K562 (cell line): ENCODE data around the gene RPL35. TPM values are rescaled to one million over a fixed set of nuclear protein-coding genes. Genes with fewer than 3 reads are reported as not detected.

Experiments
- ATAC-seq: fragments of 200-7000 bp; cut with Tn5 transposase; 3 replicates; pipeline ENCODE4 v1.9.1; 2020; ENCODE audit warnings: moderate library complexity
- Bru-seq: library from RNA; stranded (reverse); fragments of 400-500 nt; gene quantifications from one replicate; lab custom pipeline; 2021; lab: Mats Ljungman, UMichigan
- BruChase-seq, 2 experiments: library from RNA; stranded (reverse); fragments of 400-500 nt; gene quantifications; one replicate each; lab custom pipeline; 2021; lab: Mats Ljungman, UMichigan
- BruUV-seq: library from RNA; stranded (reverse); fragments of 400-500 nt; replicated peaks from 2 replicates; lab custom pipeline; 2021; lab: Mats Ljungman, UMichigan
- CTCF ChIA-PET: fragments of 300-600 bp; formaldehyde crosslinking; extraction: SDS; loops from one replicate; lab custom pipeline; 2021; ENCODE audit warnings: low intra/inter-chr PET ratio; lab: Yijun Ruan, JAX
- POLR2A ChIA-PET: fragments of 300-600, 350-650 bp; sonication (Branson Sonifier 250); formaldehyde crosslinking; extraction: SDS; loops from one replicate; lab custom pipeline; 2021; ENCODE audit warnings: antibody characterized with exemption, inconsistent platforms; lab: Yijun Ruan, JAX
- DNase-seq, 4 experiments: peaks; one replicate each; pipeline versions ENCODE4 v3.0.0 to v3.0.0-alpha.2; 2011 to 2018; ENCODE audit warnings: low spot score in 3 of 4, mixed read lengths in 3 of 4; ENCODE audit errors: extremely low read depth in 1 of 4
- FAIRE-seq: peaks from 2 replicates; lab custom pipeline; 2011; peaks lifted over from hg19 to GRCh38; lab: Jason Lieb, UNC
- H2AFZ ChIP-seq: 2 replicates; pipeline ENCODE4 v1.6.0; 2011; ENCODE audit warnings: low read depth, low read length, control low read depth, inconsistent platforms
- H3K27ac ChIP-seq: fragments of 200-600 bp; 3 replicates; pipeline ENCODE4 v1.8.0; 2011; ENCODE audit warnings: low read depth, mild to moderate bottlenecking, control low read depth, inconsistent platforms, low read length, moderate library complexity, mixed read lengths; ENCODE audit errors: extremely low read depth
- H3K27me3 ChIP-seq, 2 experiments: fragments of 300-600 bp in 1 of 2; 2 replicates in 1 of 2; 3 replicates in 1 of 2; pipeline versions ENCODE4 v1.6.0 to v1.8.0; 2011; ENCODE audit warnings: inconsistent platforms in 2 of 2, low read length in 2 of 2, mild to moderate bottlenecking in 1 of 2, mixed read lengths in 1 of 2, moderate library complexity in 1 of 2; ENCODE audit not compliant: control insufficient read depth in 2 of 2, insufficient read depth in 2 of 2
- H3K36me3 ChIP-seq: fragments of 300-600 bp; 3 replicates; pipeline ENCODE4 v1.8.0; 2011; ENCODE audit warnings: mild to moderate bottlenecking, low read length, inconsistent platforms; ENCODE audit not compliant: control insufficient read depth, insufficient read depth
- H3K4me1 ChIP-seq, 2 experiments: fragments of 200-600 bp in 1 of 2; replicated peaks in 1 of 2; 2 replicates in 1 of 2; 3 replicates in 1 of 2; pipeline versions ENCODE4 v1.5.1 to v1.8.0; 2011; ENCODE audit warnings: inconsistent platforms in 2 of 2, low read length in 2 of 2, mild to moderate bottlenecking in 1 of 2, mixed read lengths in 1 of 2, moderate library complexity in 1 of 2; ENCODE audit not compliant: control insufficient read depth in 2 of 2, insufficient read depth in 2 of 2
- H3K4me2 ChIP-seq: 2 replicates; pipeline ENCODE4 v1.6.1; 2011; ENCODE audit warnings: low read length, control low read depth, inconsistent platforms, mixed read lengths; ENCODE audit not compliant: insufficient read depth
- H3K4me3 ChIP-seq: fragments of 200-600 bp; sonication (generic), shearing (Covaris generic); 2 replicates; pipeline ENCODE4 v1.5.1; 2016; ENCODE audit warnings: control low read depth, inconsistent platforms
- H3K79me2 ChIP-seq: fragments of 200-600 bp; 3 replicates; pipeline ENCODE4 v1.8.0; 2011; ENCODE audit warnings: low read length, inconsistent platforms; ENCODE audit not compliant: control insufficient read depth, insufficient read depth
- H3K9ac ChIP-seq, 2 experiments: 2 replicates each; pipeline versions ENCODE4 v1.6.0 to v1.6.1; 2011; ENCODE audit warnings: low read depth in 2 of 2, low read length in 2 of 2, control low read depth in 1 of 2, inconsistent platforms in 1 of 2, mild to moderate bottlenecking in 1 of 2, mixed read lengths in 1 of 2; ENCODE audit not compliant: insufficient read depth in 1 of 2
- H3K9me1 ChIP-seq: one replicate; pipeline ENCODE4 v1.6.0; 2011; ENCODE audit warnings: inconsistent platforms, mild to moderate bottlenecking, low read length, moderate library complexity; ENCODE audit not compliant: control insufficient read depth, insufficient read depth
- H3K9me3 ChIP-seq: replicated peaks from 2 replicates; pipeline ENCODE4 v1.5.1; 2011; ENCODE audit warnings: low read depth, low read length, inconsistent platforms; ENCODE audit not compliant: control insufficient read depth, insufficient read depth
- H4K20me1 ChIP-seq: replicated peaks from 2 replicates; pipeline ENCODE4 v1.6.1; 2011; ENCODE audit warnings: low read length, inconsistent platforms, mixed read lengths; ENCODE audit not compliant: control insufficient read depth, insufficient read depth
- CREB3L1 ChIP-seq: fragments of 450-650 bp; IDR thresholded peaks from 2 replicates; pipeline ENCODE4 v1.6.1; 2014; ENCODE audit warnings: low read depth, mild to moderate bottlenecking, moderate library complexity, borderline replicate concordance
- DACH1 ChIP-seq: fragments of 450-650 bp; IDR thresholded peaks from 2 replicates; pipeline ENCODE4 v1.6.1; 2018; ENCODE audit not compliant: partially characterized antibody
- OTX1 ChIP-seq: fragments of 450-650 bp; formaldehyde crosslinking; IDR thresholded peaks from 2 replicates; pipeline ENCODE4 v1.4.0; 2022; ENCODE audit warnings: mild to moderate bottlenecking
- PRPF4 ChIP-seq: fragments of 200-400 bp; formaldehyde crosslinking; IDR thresholded peaks from one replicate; pipeline ENCODE4 v1.6.1; 2017; ENCODE audit warnings: low read length, low read depth, mild to moderate bottlenecking; ENCODE audit not compliant: insufficient read depth, poor library complexity, severe bottlenecking
- RFX7 ChIP-seq: fragments of 250-450 bp; sonication (Bioruptor Pico); IDR thresholded peaks from 2 replicates; pipeline ENCODE4 v1.5.1; 2021; ENCODE audit warnings: mild to moderate bottlenecking
- RNF2 ChIP-seq: sonication (generic); IDR thresholded peaks from 2 replicates; pipeline ENCODE4 v1.6.1; 2016
- SOX6 ChIP-seq: fragments of 450-650 bp; IDR thresholded peaks from 2 replicates; pipeline ENCODE4 v1.6.1; 2014; ENCODE audit warnings: mild to moderate bottlenecking
- TCF7 ChIP-seq: sonication (generic); IDR thresholded peaks from 2 replicates; pipeline ENCODE4 v1.6.1; 2016; ENCODE audit warnings: antibody characterized with exemption, borderline replicate concordance
- ZC3H4 ChIP-seq: sonication (generic); formaldehyde crosslinking; IDR thresholded peaks from 2 replicates; pipeline ENCODE4 v1.9.0; 2021; ENCODE audit warnings: missing genetic modification reagents, borderline replicate concordance
- ZFP91 ChIP-seq: sonication (generic); formaldehyde crosslinking; IDR thresholded peaks from 2 replicates; pipeline ENCODE4 v1.8.0; 2022; ENCODE audit warnings: mild to moderate bottlenecking, missing genetic modification reagents
- ZNF253 ChIP-seq: fragments of 250-450 bp; sonication (Bioruptor Pico); conservative IDR thresholded peaks from 2 replicates; pipeline ENCODE4 v1.6.1; 2021; ENCODE audit warnings: mild to moderate bottlenecking
- ZNF76 ChIP-seq: fragments of 250-450 bp; sonication (Bioruptor Pico); IDR thresholded peaks from 2 replicates; pipeline ENCODE4 v1.4.0; 2020; ENCODE audit warnings: mild to moderate bottlenecking, moderate library complexity, borderline replicate concordance
- WGBS: fragments of 100-300 bp; shearing (Covaris generic); methylation state at CpG from one replicate; pipeline ENCODE4 v1.1.6; 2016; ENCODE audit warnings: low coverage, mixed read lengths; ENCODE audit not compliant: insufficient coverage; ENCODE audit errors: missing lambda C conversion rate; 5-methylcytosine and 5-hydroxymethylcytosine counted together
- in situ Hi-C: fragments of 300-500 bp; cut with MboI; formaldehyde crosslinking; loops from 4 replicates; pipeline ENCODE4 v1.15.0; 2018; ENCODE audit warnings: inconsistent platforms, mixed read lengths
- intact Hi-C: fragments of 100-400 bp; cut with micrococcal nuclease; formaldehyde crosslinking; loops from 2 replicates; pipeline ENCODE4 v1.14.2; 2022
- long read RNA-seq, 3 experiments: library from polyadenylated mRNA in 2 of 3; library from RNA in 1 of 3; unstranded in 2 of 3; stranded (forward) in 1 of 3; transcript quantifications; one replicate each; pipeline ENCODE4 v2.0.0, GENCODE V29; 2019 to 2022
- polyA minus RNA-seq, 3 experiments: library from RNA; depleted of rRNA, polyadenylated mRNA; stranded (reverse); fragments of >200 nt; gene quantifications; 2 replicates each; pipeline ENCODE4 v1.2.3, GENCODE V29; 2011
- polyA plus RNA-seq, 8 experiments: library from polyadenylated mRNA; depleted of rRNA in 4 of 8; stranded (reverse) in 5 of 8; unstranded in 3 of 8; fragments of >200 nt; fragmentation: Nextera tagmentation in 2 of 8; fragmentation: Illumina TruSeq in 1 of 8; extraction: Ambion mirVana in 2 of 8; extraction: Trizol in 1 of 8; gene quantifications; 2 replicates each; pipeline versions ENCODE4 v1.2.1 to v1.2.3, GENCODE V29; 2011 to 2014; ENCODE audit warnings: inconsistent platforms in 1 of 8, missing spikeins in 1 of 8
- total RNA-seq, 7 experiments: library from RNA; depleted of rRNA in 6 of 7; stranded (reverse); fragments of >200 nt in 6 of 7; fragmentation: Illumina TruSeq in 2 of 7; extraction: Trizol in 2 of 7; gene quantifications; 2 replicates each; pipeline versions ENCODE4 v1.2.1 to v1.2.3, GENCODE V29; 2011 to 2021; ENCODE audit warnings: low replicate concordance in 1 of 7

The RPL35 gene
- 82.3 and 233 TPM in 2 replicates for total RNA-seq (2011; cell fraction: chromatin; rRNA removed; ENCODE audit: low replicate concordance)
- total RNA-seq (2011; cell fraction: nucleolus; rRNA removed), result 710 and 759 TPM in 2 replicates
- total RNA-seq (2011; cell fraction: nucleoplasm; rRNA removed), result 556 and 654 TPM in 2 replicates
- total RNA-seq (2014; rRNA removed) (3,379 and 5,070 TPM in 2 replicates), total RNA-seq (2014; rRNA removed; fragmentation: Illumina TruSeq; extraction: Trizol) (1,284 and 1,755 TPM in 2 replicates), total RNA-seq (2015; rRNA removed; fragmentation: Illumina TruSeq; extraction: Trizol) (3,383 and 3,546 TPM in 2 replicates), total RNA-seq (2021) (2,106 and 2,300 TPM in 2 replicates), polyA plus RNA-seq (2011; rRNA removed) (2,343 and 2,530 TPM in 2 replicates), polyA plus RNA-seq (2014; fragmentation: Illumina TruSeq; extraction: Trizol) (3,405 and 3,414 TPM in 2 replicates), polyA plus RNA-seq (2014; fragmentation: Nextera tagmentation; extraction: Ambion mirVana) (1,000 to 10,000 TPM; 4,709 to 5,101 TPM), polyA plus RNA-seq (2014; rRNA removed) (4,604 and 5,028 TPM in 2 replicates), polyA minus RNA-seq (2011; rRNA and poly(A)+ RNA removed) (286 and 426 TPM in 2 replicates), Bru-seq, nascent RNA (percentile 100 among the genes with signal in this experiment), BruChase-seq, experiment 1, labeled RNA remaining after a 2-hour chase (percentile 100 among the genes with signal in this experiment), BruChase-seq, experiment 2, labeled RNA remaining after a 6-hour chase (percentile 100 among the genes with signal in this experiment)
- 2,634 and 3,242 TPM in 2 replicates for polyA plus RNA-seq (2011; cell fraction: cytosol; rRNA removed)
- 2,032 and 2,780 TPM in 2 replicates for polyA plus RNA-seq (2011; cell fraction: nucleus; rRNA removed)
- polyA plus RNA-seq (2012), result 2,776 and 4,833 TPM in 2 replicates
- 256 and 334 TPM in 2 replicates for polyA minus RNA-seq (2011; cell fraction: cytosol; rRNA and poly(A)+ RNA removed)
- 214 and 338 TPM in 2 replicates for polyA minus RNA-seq (2011; cell fraction: nucleus; rRNA and poly(A)+ RNA removed)
- long read RNA-seq, experiment 1, transcript RPL35-201 (4 exons, 455 nt), result major isoform, 2,887 of 3,554 reads
- long read RNA-seq, experiment 1, transcript RPL35-203 (3 exons, 785 nt), result minor isoform, 310 of 3,554 reads
- long read RNA-seq, experiment 1, partial matches to known transcripts, result 335 of 3,554 reads
- long read RNA-seq, experiment 1, other reads (novel, unspliced or antisense), result 22 of 3,554 reads
- long read RNA-seq, experiment 2, transcript RPL35-203 (3 exons, 785 nt), result minor isoform, 570 of 2,099 reads
- long read RNA-seq, experiment 2, transcript RPL35-201 (4 exons, 455 nt), result major isoform, 1,468 of 2,099 reads
- long read RNA-seq, experiment 2, partial matches to known transcripts, result 25 of 2,099 reads
- long read RNA-seq, experiment 2, other reads (novel, unspliced or antisense), result 34 of 2,099 reads
- long read RNA-seq, experiment 3, transcript RPL35-201 (4 exons, 455 nt), result major isoform, 2,541 of 2,926 reads
- long read RNA-seq, experiment 3, transcript RPL35-203 (3 exons, 785 nt), result minor isoform, 367 of 2,926 reads
- long read RNA-seq, experiment 3, partial matches to known transcripts, result 1 of 2,926 reads
- long read RNA-seq, experiment 3, other reads (novel, unspliced or antisense), result 17 of 2,926 reads

GRCh38 chr9:124861342-124862229, at the start of gene RPL35, which contains the start of gene ARPC5L:
Gene RPL35, minus strand, starts transcription at chr9:124861957. Its CDS starts 45 bp downstream, at chr9:124861912.
Gene ARPC5L, plus strand, starts transcription at chr9:124862130. Its CDS starts 7,161 bp downstream, at chr9:124869291.
- ChIA-PET CTCF (no interaction called here), POLR2A (interaction anchor here (0.6 to 2.9 kb wide), 31 partner anchors 9 to 500 kb away, joined by 3 to 39 read pairs (median 5); partner anchors contain the start of genes NR6A1, SCAI and WDR38)
- in situ Hi-C loops, result loop anchor here (10.0 kb wide), 1 partner anchor 283 kb away; the partner anchor contains the start of gene SCAI
- no peaks in the 10 kb centered on the region; the same call in 1 of the 2 replicates for H3K9me3 ChIP-seq
- peak within 1 kb of the TSS; percentile 97 to 100 for H3K9ac ChIP-seq
- ATAC-seq (peak; percentile 90), DNase-seq (peak; percentile 95 to 99 (median 96)), FAIRE-seq (no peak)
- peak within 1 kb of the TSS; percentile 99 for H3K4me3 ChIP-seq
- H3K4me1 ChIP-seq, result peaks cover 23 to 42% of the 10 kb centered on the region in 2 experiments
- peaks cover 59% of the 10 kb centered on the region for H3K79me2 ChIP-seq
- peak within 1 kb of the TSS; percentile 99 for H2AFZ ChIP-seq
- H3K4me2 ChIP-seq, result peak within 1 kb of the TSS; percentile 98
- H3K9me1 ChIP-seq, result peaks cover 15% of the 10 kb centered on the region
- intact Hi-C loops, result loop anchor here (2.0 kb wide), 1 partner anchor 281 kb away; the partner anchor contains the start of gene SCAI
- no peaks in the 10 kb centered on the region for H3K27me3 ChIP-seq
- H3K36me3 ChIP-seq, result peaks cover 54% of the 10 kb centered on the region
- under 1% methylated on average over 57 of the region's 92 CpGs for WGBS
- H3K27ac ChIP-seq, result peak within 1 kb of the TSS; percentile 94
- peaks cover 45% of the 10 kb centered on the region for H4K20me1 ChIP-seq
- BruUV-seq, result TSS peak; percentile 54
- TF ChIP-seq ZC3H4 (no peak), ZNF253 (CRISPR knock-in tag) (no peak), PRPF4 (peak; percentile 95), ZFP91 (CRISPR knock-in tag) (no peak), OTX1 (CRISPR knock-in tag) (no peak), RNF2 (no peak), SOX6 (no peak), CREB3L1 (peak; percentile 58), ZNF76 (CRISPR knock-in tag) (no peak; the same call in 1 of the 2 replicates), RFX7 (CRISPR knock-in tag) (no peak), DACH1 (peak; percentile 85), TCF7 (no peak)
